Right atrium auricular region (tissue), 2 donors: Measurements from ENCODE around the gene EFHD2. TPM values are rescaled to one million over a fixed set of nuclear protein-coding genes. Genes with fewer than 3 reads are reported as not detected.
"Not testable (repeated sequence)": the region's sequence is repeated elsewhere in the genome, so short reads cannot be mapped to it uniquely, and the experiment has no call there.

Source experiments
- DNase-seq: peaks from one replicate; pipeline ENCODE4 v3.0.0-alpha.2; 2019; ENCODE audit warnings: low spot score
- H3K27ac ChIP-seq, 2 donors: fragments of 200-600 bp; sonication (generic); 1 replicate in 1 of 2; 2 replicates in 1 of 2; pipeline ENCODE4 v1.5.1; 2016 to 2019
- H3K27me3 ChIP-seq, 2 donors: fragments of 200-600 bp; sonication (generic); one replicate each; pipeline versions ENCODE4 v1.5.1 to v1.6.0; 2017 to 2019
- H3K36me3 ChIP-seq: fragments of 200-600 bp; sonication (generic); one replicate; pipeline ENCODE4 v1.5.1; 2016
- H3K4me1 ChIP-seq, 2 donors: fragments of 200-600 bp; sonication (generic); one replicate each; pipeline versions ENCODE4 v1.5.1 to v1.6.0; 2017 to 2019
- H3K4me3 ChIP-seq, 2 donors: fragments of 200-600 bp; sonication (generic); 1 replicate in 1 of 2; 2 replicates in 1 of 2; pipeline ENCODE4 v1.5.1; 2017 to 2019; ENCODE audit warnings: mild to moderate bottlenecking in 1 of 2, moderate library complexity in 1 of 2
- H3K9me3 ChIP-seq, 2 donors: fragments of 200-600 bp; sonication (generic); one replicate each; pipeline ENCODE4 v1.5.1; 2019
- total RNA-seq, 2 donors: library from RNA; depleted of rRNA; stranded (reverse); fragments of >200 nt; gene quantifications; one replicate each; pipeline ENCODE4 v1.1.0, GENCODE V29; 2016
- TF ChIP-seq, protein P1 (sequence below), 2 donors: fragments of 200-600 bp; sonication (generic); IDR thresholded peaks; one replicate each; pipeline ENCODE4 v1.5.1; 2019; ENCODE audit warnings: antibody characterized with exemption in 2 of 2

Gene EFHD2
- total RNA-seq, 2 donors from 2014 or later, result 13.7 to 23.9 TPM

DNA sequence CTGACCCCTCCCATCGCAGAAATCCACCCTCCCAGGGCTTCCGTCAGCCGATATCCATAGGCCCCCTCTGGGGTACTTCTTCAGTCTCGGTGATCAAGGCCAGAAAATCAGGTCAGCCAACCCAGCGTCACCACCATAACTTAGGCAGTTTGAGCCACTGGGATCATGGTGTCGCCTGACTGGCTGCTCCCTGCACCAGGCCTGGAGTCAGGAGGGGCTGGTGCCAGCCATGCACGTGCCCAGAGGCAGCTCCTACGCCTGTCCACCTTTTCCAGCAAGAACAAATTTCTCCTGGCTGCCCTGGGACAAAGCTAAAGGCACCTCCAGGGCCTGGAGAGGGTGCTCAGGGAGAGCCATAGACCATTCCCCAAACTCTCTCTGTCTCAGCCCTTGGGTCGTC is 23.8 kb downstream of the EFHD2 start:
- no peak for DNase-seq
- no peaks in the 10 kb centered on the region for H3K4me1 ChIP-seq
- no peak overlapping the region for H3K27ac ChIP-seq
- H3K27me3 ChIP-seq, result no peaks in the 10 kb centered on the region
- no peaks in the 10 kb centered on the region for H3K9me3 ChIP-seq
- no peak overlapping the region for H3K4me3 ChIP-seq
- TF ChIP-seq, protein P1, sequence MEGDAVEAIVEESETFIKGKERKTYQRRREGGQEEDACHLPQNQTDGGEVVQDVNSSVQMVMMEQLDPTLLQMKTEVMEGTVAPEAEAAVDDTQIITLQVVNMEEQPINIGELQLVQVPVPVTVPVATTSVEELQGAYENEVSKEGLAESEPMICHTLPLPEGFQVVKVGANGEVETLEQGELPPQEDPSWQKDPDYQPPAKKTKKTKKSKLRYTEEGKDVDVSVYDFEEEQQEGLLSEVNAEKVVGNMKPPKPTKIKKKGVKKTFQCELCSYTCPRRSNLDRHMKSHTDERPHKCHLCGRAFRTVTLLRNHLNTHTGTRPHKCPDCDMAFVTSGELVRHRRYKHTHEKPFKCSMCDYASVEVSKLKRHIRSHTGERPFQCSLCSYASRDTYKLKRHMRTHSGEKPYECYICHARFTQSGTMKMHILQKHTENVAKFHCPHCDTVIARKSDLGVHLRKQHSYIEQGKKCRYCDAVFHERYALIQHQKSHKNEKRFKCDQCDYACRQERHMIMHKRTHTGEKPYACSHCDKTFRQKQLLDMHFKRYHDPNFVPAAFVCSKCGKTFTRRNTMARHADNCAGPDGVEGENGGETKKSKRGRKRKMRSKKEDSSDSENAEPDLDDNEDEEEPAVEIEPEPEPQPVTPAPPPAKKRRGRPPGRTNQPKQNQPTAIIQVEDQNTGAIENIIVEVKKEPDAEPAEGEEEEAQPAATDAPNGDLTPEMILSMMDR (IDR thresholded peaks at IDR 0.05), result no peak
- peaks cover 5% of the 10 kb centered on the region for H3K36me3 ChIP-seq

DNA sequence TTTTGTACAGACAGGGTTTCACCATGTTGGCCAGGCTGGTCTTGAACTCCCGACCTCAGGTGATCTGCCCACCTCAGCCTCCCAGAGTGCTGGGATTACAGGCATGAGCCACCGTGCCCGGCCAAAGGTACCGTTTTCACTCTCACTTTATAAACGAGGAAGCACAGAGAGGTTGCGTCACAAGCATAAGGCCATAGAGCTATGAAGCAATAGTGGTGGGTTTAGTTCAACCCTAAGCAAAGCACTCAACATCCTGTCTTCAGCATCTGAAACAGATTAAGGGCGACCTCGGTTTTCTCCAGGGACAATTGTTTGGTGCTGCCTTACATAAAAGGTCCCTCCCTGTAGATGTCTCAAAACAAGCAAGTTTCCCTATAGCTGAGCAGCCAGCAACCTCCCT is 25.1 kb downstream of the EFHD2 start:
- not testable (repeated sequence) for H3K27me3 ChIP-seq, DNase-seq, H3K36me3 ChIP-seq, H3K27ac ChIP-seq, H3K9me3 ChIP-seq, H3K4me3 ChIP-seq, H3K4me1 ChIP-seq

DNA sequence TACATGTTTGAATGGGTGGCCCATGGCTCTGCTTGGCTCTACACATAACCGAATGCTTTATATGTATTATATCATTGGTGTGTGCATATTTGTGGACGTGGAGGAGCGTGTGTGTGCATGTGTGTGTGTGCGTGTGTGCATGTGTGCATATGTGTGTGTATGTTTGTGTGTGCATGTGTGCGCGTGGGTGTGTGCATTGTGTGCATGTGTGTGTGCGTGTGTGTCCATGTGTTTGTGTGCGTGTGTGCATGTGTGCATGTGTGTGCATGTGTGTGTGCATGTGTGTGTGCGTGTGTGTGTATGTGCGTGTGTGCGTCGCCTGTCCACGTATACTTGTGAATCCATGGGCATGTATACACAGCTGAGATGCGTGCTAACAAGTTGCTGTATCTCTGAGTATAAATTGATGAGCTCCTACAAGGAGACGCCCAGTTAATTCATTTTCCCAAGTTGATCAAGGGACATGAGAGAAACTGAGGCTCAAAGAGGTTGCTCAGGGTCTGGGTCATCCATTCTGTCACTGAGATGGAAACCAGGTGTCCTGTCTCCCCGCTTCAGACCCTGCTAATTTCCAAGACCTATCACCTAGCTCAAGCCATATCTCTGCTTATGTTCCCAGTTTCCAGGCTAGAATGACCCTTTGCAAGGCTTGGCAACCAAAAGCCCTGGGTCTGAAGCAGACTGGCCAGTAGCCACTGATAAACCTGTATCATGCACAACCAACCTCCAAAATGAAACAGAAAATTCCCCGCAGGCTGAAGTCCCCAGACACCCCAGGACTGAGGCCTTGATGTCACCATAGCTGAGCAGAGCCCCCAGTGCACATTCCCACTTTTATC is 25.8 kb downstream of the EFHD2 start:
- TF ChIP-seq, protein P1 (IDR thresholded peaks at IDR 0.05), result no peak
- DNase-seq, result no peak
- Histone ChIP-seq H3K27ac (no peak overlapping the region), H3K9me3 (no peaks in the 10 kb centered on the region), H3K4me1 (no peaks in the 10 kb centered on the region), H3K4me3 (no peak overlapping the region), H3K27me3 (no peaks in the 10 kb centered on the region), H3K36me3 (no peaks in the 10 kb centered on the region)

DNA sequence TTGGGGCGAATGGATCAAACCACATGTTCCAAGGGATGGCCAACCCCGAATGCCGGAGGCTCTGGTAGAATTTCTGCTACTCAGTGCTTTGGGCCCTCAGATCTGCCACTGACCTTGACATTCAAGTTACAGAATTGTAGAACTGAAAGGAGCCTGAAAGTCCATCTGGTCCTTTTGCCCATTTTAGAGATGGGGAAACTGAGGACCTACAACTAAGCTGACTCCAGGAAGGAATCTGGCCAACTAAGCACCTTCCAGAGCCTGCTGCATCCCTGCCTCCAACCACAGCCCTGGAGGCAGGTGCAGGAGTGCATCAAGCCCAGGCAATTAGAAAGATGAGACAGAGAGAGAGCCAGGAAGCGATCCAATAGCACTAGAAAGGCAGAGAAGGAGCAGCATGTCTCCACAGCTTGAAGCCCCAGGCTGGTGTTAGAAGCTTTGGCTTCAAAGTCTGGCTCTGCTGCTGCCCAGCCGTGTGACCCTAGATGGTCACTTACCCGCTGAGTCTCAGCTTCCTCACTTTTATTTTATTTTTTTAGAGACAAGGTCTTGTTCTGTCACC is 27.3 kb downstream of the EFHD2 start:
- Histone ChIP-seq H3K27me3 (no peaks in the 10 kb centered on the region), H3K4me1 (no peaks in the 10 kb centered on the region), H3K36me3 (no peaks in the 10 kb centered on the region), H3K27ac (no peak overlapping the region), H3K4me3 (no peak overlapping the region), H3K9me3 (no peaks in the 10 kb centered on the region)
- no peak for DNase-seq
- TF ChIP-seq, protein P1 (IDR thresholded peaks at IDR 0.05), result no peak

DNA sequence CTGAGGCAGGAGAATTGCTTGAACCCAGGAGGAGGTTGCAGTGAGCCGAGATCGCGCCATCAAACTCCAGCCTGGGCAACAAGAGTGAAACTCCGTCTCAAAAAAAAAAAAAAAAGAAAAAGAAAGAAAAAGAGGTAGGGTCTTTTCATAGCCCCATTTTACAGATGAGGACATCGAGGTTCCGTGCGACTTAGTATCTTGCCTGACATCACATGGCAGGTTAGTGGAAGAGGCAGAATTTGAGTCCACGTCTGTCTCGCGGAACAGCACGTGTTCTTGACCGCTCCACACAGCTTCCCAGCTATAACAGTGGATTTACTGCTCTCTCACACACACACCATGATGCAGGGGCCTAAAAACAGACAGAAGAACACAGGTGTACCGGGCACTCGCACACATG is 29.6 kb downstream of the EFHD2 start:
- no peaks in the 10 kb centered on the region for H3K36me3 ChIP-seq
- no peaks in the 10 kb centered on the region for H3K9me3 ChIP-seq
- H3K4me3 ChIP-seq, result no peak overlapping the region
- no peaks in the 10 kb centered on the region for H3K27me3 ChIP-seq
- DNase-seq, result no peak
- no peak overlapping the region for H3K27ac ChIP-seq
- no peaks in the 10 kb centered on the region for H3K4me1 ChIP-seq
- TF ChIP-seq, protein P1 (IDR thresholded peaks at IDR 0.05), result no peak

DNA sequence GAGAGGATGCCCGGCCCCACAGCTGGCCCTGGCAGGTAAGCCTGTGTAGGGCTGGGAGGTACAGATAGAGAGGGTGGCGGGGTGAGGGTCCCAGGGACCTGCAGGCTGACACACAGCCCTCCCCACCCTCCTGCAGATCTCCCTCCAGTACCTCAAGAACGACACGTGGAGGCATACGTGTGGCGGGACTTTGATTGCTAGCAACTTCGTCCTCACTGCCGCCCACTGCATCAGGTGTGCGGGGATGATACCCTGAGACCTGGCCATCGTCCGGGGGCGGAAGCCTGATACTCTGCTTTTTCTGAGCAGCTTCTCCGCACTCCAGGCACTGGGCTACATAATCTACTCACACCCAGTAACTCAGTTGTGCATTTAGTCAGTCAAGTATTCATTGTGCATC is 30.7 kb downstream of the EFHD2 start:
- Histone ChIP-seq H3K4me3 (no peak overlapping the region), H3K27me3 (no peaks in the 10 kb centered on the region), H3K36me3 (no peaks in the 10 kb centered on the region), H3K4me1 (no peaks in the 10 kb centered on the region), H3K27ac (no peak overlapping the region), H3K9me3 (no peaks in the 10 kb centered on the region)
- no peak for DNase-seq
- TF ChIP-seq, protein P1 (IDR thresholded peaks at IDR 0.05), result no peak
